IPS-15b (cell line): ENCODE data around the gene AURKA.

Experiments used
- H3K27me3 ChIP-seq: one replicate; pipeline ENCODE4 v1.6.1; 2013; ENCODE audit warnings: low read length; ENCODE audit not compliant: control insufficient read depth, insufficient read depth
- H3K36me3 ChIP-seq: one replicate; pipeline ENCODE4 v1.6.1; 2013; ENCODE audit warnings: low read length; ENCODE audit not compliant: control insufficient read depth, insufficient read depth
- H3K4me1 ChIP-seq: one replicate; pipeline ENCODE4 v1.6.1; 2013; ENCODE audit warnings: mild to moderate bottlenecking, low read length; ENCODE audit not compliant: control insufficient read depth, insufficient read depth
- H3K4me3 ChIP-seq: one replicate; pipeline ENCODE4 v1.5.1; 2013; ENCODE audit warnings: low read depth, low read length
- H3K9ac ChIP-seq: one replicate; pipeline ENCODE4 v1.6.1; 2013; ENCODE audit warnings: low read depth, mild to moderate bottlenecking, low read length
- H3K9me3 ChIP-seq: one replicate; pipeline ENCODE4 v1.6.1; 2013; ENCODE audit warnings: mild to moderate bottlenecking, low read length; ENCODE audit not compliant: control insufficient read depth, insufficient read depth

The AURKA gene

GRCh38 chr20:56429502-56429901, 37.5 kb upstream of the AURKA start:
- H3K4me3 ChIP-seq, result no peak overlapping the region
- no peak overlapping the region for H3K9ac ChIP-seq
- H3K36me3 ChIP-seq, result no peaks in the 10 kb centered on the region
- H3K9me3 ChIP-seq, result no peaks in the 10 kb centered on the region
- no peaks in the 10 kb centered on the region for H3K4me1 ChIP-seq
- peaks cover 8% of the 10 kb centered on the region for H3K27me3 ChIP-seq

DNA sequence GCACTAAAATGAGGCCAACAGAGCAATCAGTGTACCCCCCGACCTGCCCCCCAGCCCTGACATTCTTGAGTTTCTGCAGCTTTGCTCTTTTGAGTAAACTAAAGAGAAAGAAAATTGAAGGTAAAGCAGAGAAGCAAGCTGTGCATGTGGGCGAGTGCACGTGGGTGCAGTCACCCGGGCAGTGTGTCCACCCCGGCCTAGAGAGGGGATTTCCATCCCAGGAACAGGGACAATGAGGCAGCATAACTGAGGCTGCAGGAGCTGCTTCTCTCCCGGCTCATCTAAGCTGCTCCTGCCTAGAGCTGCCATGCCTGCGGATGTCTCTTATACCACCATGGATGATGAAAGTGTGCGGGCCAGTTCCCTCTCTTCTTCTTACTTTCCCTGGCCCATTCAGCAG, 36.9 kb upstream of the AURKA start:
- H3K4me3 ChIP-seq, result no peak overlapping the region
- no peaks in the 10 kb centered on the region for H3K36me3 ChIP-seq
- H3K4me1 ChIP-seq, result no peaks in the 10 kb centered on the region
- no peak overlapping the region for H3K9ac ChIP-seq
- H3K27me3 ChIP-seq, result peaks cover 13% of the 10 kb centered on the region
- no peaks in the 10 kb centered on the region for H3K9me3 ChIP-seq

DNA sequence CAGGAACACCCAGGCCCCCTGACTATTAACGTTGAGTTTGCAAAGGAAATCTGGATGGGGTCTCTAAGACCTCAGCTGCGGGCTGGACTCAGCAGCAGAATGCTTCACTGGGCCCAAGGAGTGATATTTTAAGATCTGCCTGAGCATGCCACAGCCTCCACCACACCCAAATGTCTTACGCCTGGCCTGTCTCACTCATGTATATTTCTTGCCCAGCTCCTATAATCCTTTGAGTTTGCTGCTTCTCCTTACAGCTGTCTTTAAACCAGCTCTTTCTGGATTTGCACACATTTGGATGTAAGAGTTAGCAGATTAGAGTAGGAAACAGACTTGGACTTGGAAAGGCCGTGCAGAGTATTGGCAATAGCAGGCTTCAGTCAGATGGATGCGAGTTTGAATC, 36.4 kb upstream of the AURKA start:
- no peaks in the 10 kb centered on the region for H3K36me3 ChIP-seq
- no peaks in the 10 kb centered on the region for H3K9me3 ChIP-seq
- no peaks in the 10 kb centered on the region for H3K4me1 ChIP-seq
- H3K27me3 ChIP-seq, result peaks cover 16% of the 10 kb centered on the region
- H3K4me3 ChIP-seq, result no peak overlapping the region
- no peak overlapping the region for H3K9ac ChIP-seq

DNA sequence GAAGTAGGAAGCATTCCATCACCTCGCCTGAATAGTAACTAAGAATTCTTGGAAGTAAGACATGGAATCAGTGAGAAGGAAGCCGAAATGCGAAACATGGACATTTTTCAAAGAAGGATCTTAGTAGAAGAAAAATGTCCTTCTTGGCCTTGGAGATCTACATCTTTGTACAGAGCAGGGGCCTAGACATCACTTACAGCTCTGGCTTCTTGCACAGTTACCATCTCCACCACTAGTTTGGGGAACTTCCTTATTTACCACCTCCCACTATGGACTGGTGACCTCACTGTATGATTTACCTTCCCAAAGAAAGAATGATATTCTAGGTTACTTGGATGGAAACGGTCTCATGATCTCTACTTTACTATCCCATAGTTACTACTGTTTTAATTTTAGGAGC, 35.8 kb upstream of the AURKA start:
- Histone ChIP-seq H3K27me3 (peaks cover 16% of the 10 kb centered on the region), H3K4me1 (no peaks in the 10 kb centered on the region), H3K36me3 (no peaks in the 10 kb centered on the region), H3K9ac (no peak overlapping the region), H3K9me3 (no peaks in the 10 kb centered on the region), H3K4me3 (no peak overlapping the region)

DNA sequence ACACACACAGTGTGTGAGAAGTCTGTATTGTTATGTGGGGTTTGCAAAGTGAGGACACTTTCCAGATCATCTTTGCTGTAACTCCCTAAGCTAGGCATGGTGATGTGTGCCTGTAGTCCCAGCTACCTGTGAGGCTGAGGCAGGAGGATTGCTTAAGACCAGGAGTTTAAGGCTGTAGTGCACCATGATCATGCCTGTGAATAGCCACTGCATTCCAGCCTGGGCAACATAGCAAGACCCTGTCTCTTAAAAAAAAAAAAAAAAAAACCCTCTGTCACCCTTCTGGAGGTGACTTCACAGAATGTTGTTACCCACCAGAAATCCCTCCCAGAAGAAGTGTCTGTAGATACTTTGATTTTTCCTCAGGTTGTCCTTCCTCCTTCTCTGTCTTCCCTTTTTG, 34.9 kb upstream of the AURKA start:
- Histone ChIP-seq H3K9ac (no peak overlapping the region), H3K36me3 (no peaks in the 10 kb centered on the region), H3K27me3 (peaks cover 23% of the 10 kb centered on the region), H3K9me3 (no peaks in the 10 kb centered on the region), H3K4me3 (no peak overlapping the region), H3K4me1 (peaks cover 3% of the 10 kb centered on the region)

DNA sequence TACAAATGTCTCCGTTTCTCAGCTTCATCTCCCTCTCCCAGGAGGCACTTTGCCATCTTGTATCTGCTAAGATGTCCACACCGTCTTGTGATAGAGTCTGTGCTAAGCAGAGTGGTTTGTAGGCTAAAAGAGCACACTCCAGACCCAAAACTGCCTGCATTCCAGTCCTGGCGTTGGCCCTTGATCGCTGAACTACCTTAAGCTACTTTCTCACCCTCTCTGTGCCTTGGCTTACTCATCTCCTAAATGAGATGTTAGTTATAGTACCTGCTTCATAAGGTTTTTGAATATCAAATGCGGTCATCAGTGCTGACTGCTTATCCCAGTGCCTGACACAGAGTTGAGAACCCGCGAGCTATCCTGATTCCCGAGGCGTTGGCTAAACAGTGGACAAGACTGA, 34.0 kb upstream of the AURKA start:
- Histone ChIP-seq H3K27me3 (peaks cover 27% of the 10 kb centered on the region), H3K36me3 (no peaks in the 10 kb centered on the region), H3K9ac (no peak overlapping the region), H3K4me3 (no peak overlapping the region), H3K9me3 (no peaks in the 10 kb centered on the region), H3K4me1 (peaks cover 3% of the 10 kb centered on the region)

DNA sequence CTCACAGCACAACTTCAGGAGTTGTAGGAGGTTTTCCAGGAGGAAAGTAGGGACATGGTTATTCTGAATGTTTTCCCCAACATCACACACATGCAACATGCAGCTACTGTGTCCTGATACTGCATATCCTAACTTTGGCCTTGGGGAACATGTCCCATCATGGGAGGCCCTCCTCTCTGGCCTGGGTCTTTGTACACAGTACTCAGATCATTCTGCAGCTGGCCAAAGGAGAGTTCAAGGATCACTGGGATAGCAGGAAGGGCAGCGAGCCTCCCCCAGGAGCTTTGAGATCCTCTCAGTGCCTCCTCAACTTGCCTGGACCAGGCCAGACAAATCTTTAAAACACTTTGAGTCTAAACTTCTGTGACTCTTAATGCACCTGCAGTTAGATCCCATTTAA, 32.9 kb upstream of the AURKA start:
- Histone ChIP-seq H3K36me3 (no peaks in the 10 kb centered on the region), H3K27me3 (peaks cover 30% of the 10 kb centered on the region), H3K9me3 (no peaks in the 10 kb centered on the region), H3K4me1 (peaks cover 3% of the 10 kb centered on the region), H3K9ac (no peak overlapping the region), H3K4me3 (no peak overlapping the region)

- Histone ChIP-seq H3K27me3 (peaks cover 30% of the 10 kb centered on the region), H3K9me3 (no peaks in the 10 kb centered on the region), H3K9ac (no peak overlapping the region), H3K36me3 (no peaks in the 10 kb centered on the region), H3K4me3 (no peak overlapping the region), H3K4me1 (peaks cover 3% of the 10 kb centered on the region)
Observed at GRCh38 chr20:56423886-56424285, 31.9 kb upstream of the AURKA start.

- Histone ChIP-seq H3K9me3 (no peaks in the 10 kb centered on the region), H3K9ac (no peak overlapping the region), H3K27me3 (peaks cover 30% of the 10 kb centered on the region), H3K4me3 (no peak overlapping the region), H3K4me1 (peaks cover 3% of the 10 kb centered on the region), H3K36me3 (no peaks in the 10 kb centered on the region)
Observed at GRCh38 chr20:56423211-56423610, 31.2 kb upstream of the AURKA start.

DNA sequence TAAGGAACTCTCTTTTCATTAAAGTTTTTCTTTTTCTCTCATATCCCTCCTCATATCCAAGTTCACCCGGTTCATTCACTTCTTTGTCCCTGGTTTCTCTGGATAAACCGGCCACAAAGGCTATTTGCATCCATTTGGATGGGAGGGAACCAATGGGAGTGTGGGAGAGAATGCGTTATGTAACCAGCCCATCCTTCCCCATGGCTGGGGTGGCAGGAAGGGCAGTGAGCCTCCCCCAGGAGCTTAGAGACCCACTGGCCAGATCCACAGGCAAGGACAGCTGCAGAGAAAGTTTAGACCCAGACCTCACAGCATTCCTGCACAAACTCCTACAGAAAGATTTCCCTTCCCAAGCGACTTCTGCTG, 30.8 kb upstream of the AURKA start:
- Histone ChIP-seq H3K9me3 (no peaks in the 10 kb centered on the region), H3K36me3 (no peaks in the 10 kb centered on the region), H3K9ac (no peak overlapping the region), H3K4me3 (no peak overlapping the region), H3K4me1 (peaks cover 3% of the 10 kb centered on the region), H3K27me3 (peaks cover 30% of the 10 kb centered on the region)

DNA sequence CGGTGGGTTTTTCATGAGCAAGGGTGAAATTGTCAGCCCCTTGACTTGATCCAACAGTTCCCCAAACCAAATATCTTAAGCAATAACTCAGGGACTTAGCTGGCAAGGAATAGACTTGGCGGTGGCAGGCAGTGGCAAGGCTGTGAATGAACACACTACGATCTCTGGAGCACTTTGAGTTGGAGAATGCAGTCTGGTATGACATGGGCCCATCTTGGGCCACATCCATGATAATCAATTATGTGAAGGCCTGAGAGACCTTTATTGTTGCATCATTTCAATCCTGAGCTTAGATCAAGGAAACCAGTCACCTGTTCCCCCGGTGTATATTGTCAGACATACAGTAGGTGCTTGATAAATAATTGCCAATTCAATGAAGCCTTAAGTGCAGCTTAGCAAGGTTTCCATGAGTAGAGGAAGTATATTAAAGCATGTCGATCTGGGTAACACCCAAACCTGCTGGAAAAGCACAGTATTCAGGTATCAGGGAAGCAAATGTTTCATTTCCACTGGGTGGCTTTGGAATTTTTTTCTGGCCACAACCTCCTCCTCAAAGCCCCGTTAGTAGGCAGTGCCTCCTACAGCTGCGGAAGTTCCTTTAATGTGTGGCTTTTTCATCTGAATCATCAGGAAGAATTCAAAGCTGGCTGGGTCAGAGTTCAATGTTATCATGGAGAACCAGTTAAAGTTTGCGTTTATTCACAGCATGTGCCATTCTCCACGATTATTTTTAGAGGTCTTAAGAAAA, 30.2 kb upstream of the AURKA start:
- Histone ChIP-seq H3K4me3 (no peak overlapping the region), H3K9ac (no peak overlapping the region), H3K36me3 (no peaks in the 10 kb centered on the region)

DNA sequence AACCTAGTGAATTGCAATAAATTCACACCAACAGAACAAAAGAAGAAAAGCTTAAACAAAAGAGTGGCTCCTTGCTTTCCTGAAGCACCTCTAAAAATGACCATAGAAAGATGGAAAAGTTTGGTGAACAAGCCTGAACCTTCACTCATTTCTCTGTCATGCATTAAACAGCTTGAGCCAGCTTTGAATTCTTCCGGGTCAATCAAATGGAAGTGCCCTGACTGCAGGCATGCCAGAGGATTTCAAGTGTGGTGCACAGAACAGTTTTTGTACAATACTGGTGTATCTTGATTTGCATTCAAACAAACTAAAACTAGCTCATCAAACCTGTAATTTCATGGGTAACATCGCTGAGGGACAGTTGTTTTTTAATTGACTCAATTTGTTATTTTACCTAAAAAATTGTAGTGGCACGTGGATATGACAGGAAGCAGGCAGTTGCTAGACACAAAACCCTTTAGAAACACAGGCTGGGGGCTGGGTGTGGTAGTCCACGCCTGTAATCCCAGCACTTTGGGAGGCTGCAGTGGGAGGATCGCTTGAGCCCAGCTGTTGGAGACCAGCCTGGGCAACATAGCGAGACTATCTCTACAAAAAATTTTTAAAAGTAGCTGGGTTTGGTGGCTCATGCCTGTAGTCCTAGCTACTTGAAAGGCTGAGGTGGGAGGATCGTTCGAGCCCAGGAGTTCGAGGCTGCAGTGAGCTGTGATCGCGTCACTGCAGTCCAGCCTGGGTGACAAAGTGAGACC, 29.1 kb upstream of the AURKA start:
- no peaks in the 10 kb centered on the region for H3K9me3 ChIP-seq
- H3K4me3 ChIP-seq, result no peak overlapping the region
- peaks cover 3% of the 10 kb centered on the region for H3K4me1 ChIP-seq
- peaks cover 33% of the 10 kb centered on the region for H3K27me3 ChIP-seq
- H3K36me3 ChIP-seq, result no peaks in the 10 kb centered on the region
- no peak overlapping the region for H3K9ac ChIP-seq

More for the DNA sequence above, 30.2 kb upstream of the AURKA start:
- Histone ChIP-seq H3K4me1 (peaks cover 3% of the 10 kb centered on the region), H3K27me3 (peaks cover 30% of the 10 kb centered on the region), H3K9me3 (no peaks in the 10 kb centered on the region)
